ENCODE measurements around the gene ZNF488. TPM values are rescaled to one million over a fixed set of nuclear protein-coding genes. Genes with fewer than 3 reads are reported as not detected.

The ZNF488 gene
- total RNA-seq, 3 donors from 2014 or later: 0.47 to 1.6 (median 1.4) TPM

DNA sequence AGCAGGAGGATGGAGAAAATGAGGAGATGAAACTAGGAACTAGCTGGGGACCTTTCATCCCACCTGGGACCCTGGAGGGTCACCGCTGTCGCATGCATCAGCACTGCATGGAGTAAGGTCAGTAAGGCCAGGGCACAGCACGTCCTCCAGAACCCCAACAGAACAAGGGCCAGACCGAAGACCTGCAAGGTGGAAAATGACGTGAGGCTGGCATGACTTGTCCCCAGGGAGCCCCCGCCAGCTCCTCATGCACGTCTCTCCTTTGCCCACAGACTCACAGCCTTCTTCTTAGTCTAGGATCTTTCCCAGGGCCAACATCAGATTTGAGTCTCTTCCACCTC is 4.7 kb downstream of the ZNF488 start:
- TF ChIP-seq, protein P1, sequence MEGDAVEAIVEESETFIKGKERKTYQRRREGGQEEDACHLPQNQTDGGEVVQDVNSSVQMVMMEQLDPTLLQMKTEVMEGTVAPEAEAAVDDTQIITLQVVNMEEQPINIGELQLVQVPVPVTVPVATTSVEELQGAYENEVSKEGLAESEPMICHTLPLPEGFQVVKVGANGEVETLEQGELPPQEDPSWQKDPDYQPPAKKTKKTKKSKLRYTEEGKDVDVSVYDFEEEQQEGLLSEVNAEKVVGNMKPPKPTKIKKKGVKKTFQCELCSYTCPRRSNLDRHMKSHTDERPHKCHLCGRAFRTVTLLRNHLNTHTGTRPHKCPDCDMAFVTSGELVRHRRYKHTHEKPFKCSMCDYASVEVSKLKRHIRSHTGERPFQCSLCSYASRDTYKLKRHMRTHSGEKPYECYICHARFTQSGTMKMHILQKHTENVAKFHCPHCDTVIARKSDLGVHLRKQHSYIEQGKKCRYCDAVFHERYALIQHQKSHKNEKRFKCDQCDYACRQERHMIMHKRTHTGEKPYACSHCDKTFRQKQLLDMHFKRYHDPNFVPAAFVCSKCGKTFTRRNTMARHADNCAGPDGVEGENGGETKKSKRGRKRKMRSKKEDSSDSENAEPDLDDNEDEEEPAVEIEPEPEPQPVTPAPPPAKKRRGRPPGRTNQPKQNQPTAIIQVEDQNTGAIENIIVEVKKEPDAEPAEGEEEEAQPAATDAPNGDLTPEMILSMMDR (IDR thresholded peaks at IDR 0.05): no peak
- Histone ChIP-seq H3K4me1 (ENCODE audit: low read depth) (peaks cover 24% of the 10 kb centered on the region), H3K9me3 (no peaks in the 10 kb centered on the region), H3K36me3 (ENCODE audit: low read depth) (no peaks in the 10 kb centered on the region), H3K4me3 (no peak overlapping the region)
- ATAC-seq (no peak), DNase-seq (no peak)
- intact Hi-C loops (cut with DNase I, micrococcal nuclease): no loop called here

DNA sequence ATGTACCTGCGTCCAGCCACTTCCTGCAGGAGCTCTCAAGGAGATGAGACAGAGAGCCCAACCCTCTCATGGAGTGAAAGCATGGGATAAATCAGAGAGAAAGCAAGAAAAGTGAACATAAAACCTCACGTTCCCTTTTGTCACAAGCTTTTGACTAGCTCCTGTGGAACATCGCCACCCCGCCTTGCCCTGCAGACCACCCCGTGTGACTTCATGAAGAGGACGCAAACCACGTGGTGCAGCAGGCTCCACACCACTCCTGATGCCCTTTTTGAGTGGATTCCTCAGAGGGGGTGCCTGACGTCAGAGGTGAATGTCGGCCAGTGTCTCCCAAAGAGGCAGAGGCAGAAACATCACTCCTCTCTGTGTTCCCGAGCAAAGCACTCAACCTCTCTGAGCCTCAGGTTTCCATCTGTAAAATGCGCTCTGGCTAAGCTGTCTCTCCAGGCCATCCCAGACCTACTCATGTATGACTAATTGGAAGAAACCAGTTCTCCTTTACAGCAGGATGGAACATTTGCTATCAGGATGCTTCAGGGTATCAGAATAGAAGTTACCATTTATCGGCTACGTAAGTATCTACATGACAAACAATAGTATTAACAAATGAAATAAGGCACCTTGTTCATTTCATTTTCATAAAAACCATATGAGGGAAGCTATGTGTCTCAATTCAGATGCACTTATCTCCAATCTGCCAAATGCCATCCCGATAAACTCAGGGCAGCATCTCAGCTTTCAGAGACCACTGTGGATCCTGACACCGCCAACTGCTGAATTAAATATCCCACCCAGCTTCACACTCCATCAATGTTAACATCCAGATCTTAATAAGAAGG is 5.3 kb downstream of the ZNF488 start:
- intact Hi-C loops (cut with DNase I, micrococcal nuclease): no loop called here
- peaks cover 22% of the 10 kb centered on the region for H3K4me1 ChIP-seq (ENCODE audit: low read depth)
- ATAC-seq (no peak), DNase-seq (no peak)
- H3K9me3 ChIP-seq: no peaks in the 10 kb centered on the region
- no peak overlapping the region for H3K4me3 ChIP-seq
- TF ChIP-seq, protein P1 (IDR thresholded peaks at IDR 0.05): no peak
- H3K36me3 ChIP-seq (ENCODE audit: low read depth): no peaks in the 10 kb centered on the region

DNA sequence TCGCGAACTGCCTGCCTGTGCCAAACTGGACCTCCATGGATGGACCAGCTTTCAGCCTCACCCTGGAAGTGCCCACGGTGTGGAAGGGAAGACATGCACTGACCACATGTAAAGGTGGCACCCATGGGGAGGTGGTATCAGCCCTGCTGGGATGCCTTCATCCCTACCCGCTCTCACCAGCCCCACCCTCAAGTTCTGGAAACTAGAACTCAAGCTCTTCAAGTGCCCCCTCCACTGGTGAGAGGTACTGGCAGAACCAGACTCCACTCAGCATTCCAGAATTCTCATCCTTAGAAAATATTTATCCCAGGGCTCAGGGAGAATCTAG is 5.9 kb downstream of the ZNF488 start:
- H3K4me3 ChIP-seq: no peak overlapping the region
- no peaks in the 10 kb centered on the region for H3K36me3 ChIP-seq (ENCODE audit: low read depth)
- H3K4me1 ChIP-seq (ENCODE audit: low read depth): peaks cover 15% of the 10 kb centered on the region
- intact Hi-C loops (cut with DNase I, micrococcal nuclease): no loop called here
- TF ChIP-seq, protein P1 (IDR thresholded peaks at IDR 0.05): no peak
- ATAC-seq (no peak), DNase-seq (no peak)
- no peaks in the 10 kb centered on the region for H3K9me3 ChIP-seq

DNA sequence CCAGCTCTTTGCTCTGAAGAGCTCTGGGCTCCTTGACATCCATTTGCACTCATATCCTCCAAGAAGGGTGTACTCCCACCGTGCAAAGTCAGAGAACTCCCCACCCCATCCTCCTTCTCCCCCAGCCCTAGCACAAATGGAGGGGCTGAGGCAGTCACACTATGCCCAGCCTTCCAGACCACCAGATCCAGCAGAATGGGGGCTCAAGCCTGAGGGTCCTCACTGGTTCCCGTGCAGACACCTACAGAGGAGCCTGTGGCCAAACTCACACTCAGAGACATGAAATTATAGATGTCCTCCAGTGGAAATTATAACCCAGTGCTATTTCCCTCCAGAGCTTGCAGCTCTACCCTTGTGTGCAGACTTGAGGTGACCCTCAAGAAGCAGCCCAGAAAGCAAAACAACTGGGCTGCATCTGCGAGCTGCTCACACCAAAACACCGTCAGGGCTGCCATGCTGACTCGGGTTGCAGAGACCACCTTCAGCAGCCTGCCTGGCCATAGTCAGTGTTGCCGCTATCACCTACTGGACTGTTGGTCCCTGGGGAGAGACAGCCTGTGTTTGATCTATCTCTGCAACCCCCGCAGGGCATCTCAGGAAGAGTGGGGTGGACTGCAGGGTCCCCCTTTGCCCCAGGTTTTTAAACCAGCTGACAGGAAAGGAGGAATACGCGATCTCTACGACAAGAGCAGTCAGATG is 7.4 kb downstream of the ZNF488 start:
- TF ChIP-seq, protein P1 (IDR thresholded peaks at IDR 0.05): no peak
- no peaks in the 10 kb centered on the region for H3K9me3 ChIP-seq
- peaks cover 13% of the 10 kb centered on the region for H3K4me1 ChIP-seq (ENCODE audit: low read depth)
- no peak for DNase-seq
- intact Hi-C loops (cut with DNase I, micrococcal nuclease): no loop called here
- H3K4me3 ChIP-seq: no peak overlapping the region
- no peaks in the 10 kb centered on the region for H3K36me3 ChIP-seq (ENCODE audit: low read depth)
- no peak for ATAC-seq

DNA sequence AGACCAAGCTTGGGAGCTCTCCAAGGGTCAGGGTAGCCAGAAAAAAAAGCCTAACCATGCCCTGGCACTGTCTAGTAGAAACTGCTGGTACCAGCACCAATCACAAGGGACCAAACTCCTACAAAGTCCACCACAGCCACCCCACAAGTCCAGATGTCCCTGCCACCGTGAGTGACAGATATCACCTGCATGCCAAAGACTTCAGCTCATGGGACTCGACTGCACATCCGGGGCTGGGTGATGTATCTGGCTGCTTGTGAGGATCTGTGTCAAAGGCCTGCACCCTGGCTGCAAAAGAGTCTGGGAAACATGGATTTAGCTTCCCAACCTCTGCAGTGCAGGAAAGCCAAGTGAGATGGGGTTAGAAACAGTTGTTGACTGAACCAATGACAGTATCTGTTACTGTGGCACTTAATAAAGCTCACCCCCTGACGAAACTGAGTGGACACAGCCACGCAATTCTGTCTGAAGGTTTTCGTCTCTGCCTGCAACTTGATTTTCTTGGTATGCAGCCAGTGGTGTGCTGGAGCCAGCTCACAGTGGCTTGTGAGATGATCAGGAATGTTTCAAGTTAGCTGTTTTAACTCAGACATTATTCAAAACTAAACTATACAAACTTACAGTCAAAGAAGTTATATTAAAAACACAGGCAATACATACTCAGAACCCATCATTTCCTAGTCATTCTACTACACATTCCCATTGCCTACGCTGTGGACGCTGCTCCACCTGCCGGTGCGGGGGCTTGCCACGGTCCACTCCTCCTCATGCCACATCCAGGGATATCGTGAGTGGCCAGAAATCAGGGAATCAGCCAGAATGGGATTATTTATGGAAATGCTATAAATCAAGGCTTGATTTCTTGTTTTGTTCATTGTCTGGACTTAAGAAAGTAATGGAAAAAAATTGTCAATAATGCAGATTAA is 9.2 kb downstream of the ZNF488 start:
- Histone ChIP-seq H3K36me3 (ENCODE audit: low read depth) (no peaks in the 10 kb centered on the region), H3K4me1 (ENCODE audit: low read depth) (no peaks in the 10 kb centered on the region), H3K9me3 (no peaks in the 10 kb centered on the region), H3K4me3 (no peak overlapping the region)
- DNase-seq: no peak
- ATAC-seq: no peak
- TF ChIP-seq, protein P1 (IDR thresholded peaks at IDR 0.05): no peak
- intact Hi-C loops (cut with DNase I, micrococcal nuclease): no loop called here
